Measurements from ENCODE around the gene INTS3.
A peak's percentile ranks its signal among the peaks of the same experiment; 100 is the strongest.
"Not testable (repeated sequence)": the region's sequence is repeated elsewhere in the genome, so short reads cannot be mapped to it uniquely, and the experiment has no call there.

INTS3 gene

GRCh38 chr1:153711026-153711425 lies 16.8 kb upstream of the INTS3 start:
- TF ChIP-seq, protein P1, sequence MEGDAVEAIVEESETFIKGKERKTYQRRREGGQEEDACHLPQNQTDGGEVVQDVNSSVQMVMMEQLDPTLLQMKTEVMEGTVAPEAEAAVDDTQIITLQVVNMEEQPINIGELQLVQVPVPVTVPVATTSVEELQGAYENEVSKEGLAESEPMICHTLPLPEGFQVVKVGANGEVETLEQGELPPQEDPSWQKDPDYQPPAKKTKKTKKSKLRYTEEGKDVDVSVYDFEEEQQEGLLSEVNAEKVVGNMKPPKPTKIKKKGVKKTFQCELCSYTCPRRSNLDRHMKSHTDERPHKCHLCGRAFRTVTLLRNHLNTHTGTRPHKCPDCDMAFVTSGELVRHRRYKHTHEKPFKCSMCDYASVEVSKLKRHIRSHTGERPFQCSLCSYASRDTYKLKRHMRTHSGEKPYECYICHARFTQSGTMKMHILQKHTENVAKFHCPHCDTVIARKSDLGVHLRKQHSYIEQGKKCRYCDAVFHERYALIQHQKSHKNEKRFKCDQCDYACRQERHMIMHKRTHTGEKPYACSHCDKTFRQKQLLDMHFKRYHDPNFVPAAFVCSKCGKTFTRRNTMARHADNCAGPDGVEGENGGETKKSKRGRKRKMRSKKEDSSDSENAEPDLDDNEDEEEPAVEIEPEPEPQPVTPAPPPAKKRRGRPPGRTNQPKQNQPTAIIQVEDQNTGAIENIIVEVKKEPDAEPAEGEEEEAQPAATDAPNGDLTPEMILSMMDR (conservative IDR thresholded peaks at IDR 0.05; ENCODE audit: low read depth, low read length): no peak
- no peak overlapping the region for H3K4me3 ChIP-seq (ENCODE audit: low read length)
- DNase-seq (ENCODE audit: low read depth): no peak

GRCh38 chr1:153716211-153716610 lies 11.6 kb upstream of the INTS3 start:
- H3K4me3 ChIP-seq (ENCODE audit: low read length); DNase-seq (ENCODE audit: low read depth): not testable (repeated sequence)

DNA sequence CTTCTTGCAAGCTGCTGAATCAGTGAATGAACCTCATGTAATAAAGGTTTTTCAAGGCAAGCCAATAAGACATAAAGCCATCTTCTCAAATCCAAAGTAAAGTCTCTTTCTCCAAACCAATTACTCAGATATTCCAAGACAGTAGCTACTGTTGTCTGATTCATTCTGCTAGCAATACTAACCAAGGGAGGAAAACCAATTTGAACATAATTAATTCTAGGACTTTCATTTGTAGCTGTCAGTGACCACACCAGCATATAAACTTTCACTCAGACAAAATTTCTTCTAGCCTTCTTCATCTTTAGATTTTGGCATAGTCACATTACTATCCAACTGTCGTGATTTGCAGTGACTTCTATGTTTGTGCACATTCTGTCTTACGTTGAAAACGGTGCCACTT lies 10.5 kb upstream of the INTS3 start:
- TF ChIP-seq, protein P1 (conservative IDR thresholded peaks at IDR 0.05; ENCODE audit: low read depth, low read length): no peak
- H3K4me3 ChIP-seq (ENCODE audit: low read length): no peak overlapping the region
- DNase-seq (ENCODE audit: low read depth): no peak

GRCh38 chr1:153723687-153724086 lies 4.2 kb upstream of the INTS3 start:
- TF ChIP-seq, protein P1 (conservative IDR thresholded peaks at IDR 0.05; ENCODE audit: low read depth, low read length): no peak
- no peak for DNase-seq (ENCODE audit: low read depth)

GRCh38 chr1:153724634-153725033 lies 3.2 kb upstream of the INTS3 start:
- not testable (repeated sequence) for H3K4me3 ChIP-seq (ENCODE audit: low read length); DNase-seq (ENCODE audit: low read depth)

More at GRCh38 chr1:153723687-153724086, 4.2 kb upstream of the INTS3 start:
- H3K4me3 ChIP-seq (ENCODE audit: low read length): no peak overlapping the region

- TF ChIP-seq, protein P1 (conservative IDR thresholded peaks at IDR 0.05; ENCODE audit: low read depth, low read length): no peak
- no peak for DNase-seq (ENCODE audit: low read depth)
These were observed 636 bp downstream of the INTS3 start for GRCh38 chr1:153728305-153729066.

DNA sequence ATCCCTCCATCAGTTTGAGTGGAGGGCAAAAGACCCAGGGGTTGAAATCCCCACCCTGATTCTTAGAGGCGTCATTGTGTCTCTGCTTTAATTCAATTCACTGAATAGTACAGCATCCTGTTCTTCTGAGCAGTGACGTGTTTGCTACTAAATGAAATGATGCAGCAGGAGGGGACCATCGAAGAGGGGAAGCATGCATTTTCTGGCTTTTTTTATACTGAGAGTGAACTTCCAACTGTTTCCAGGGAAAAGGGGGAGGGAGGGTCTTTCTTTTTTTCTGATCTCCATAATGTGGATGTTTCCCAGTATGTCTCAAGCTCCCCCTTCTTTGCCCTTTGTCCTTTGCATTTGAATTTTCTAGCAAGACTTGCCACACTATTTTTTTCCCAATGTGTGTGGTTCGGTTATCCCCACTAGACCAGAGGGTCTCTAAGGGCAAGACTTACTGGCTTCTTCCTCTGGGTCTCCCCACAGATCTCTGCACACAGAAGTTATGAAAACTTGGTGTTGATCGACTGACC lies 2.7 kb downstream of the INTS3 start:
- no peak overlapping the region for H3K4me3 ChIP-seq (ENCODE audit: low read length)
- TF ChIP-seq, protein P1 (conservative IDR thresholded peaks at IDR 0.05; ENCODE audit: low read depth, low read length): no peak

More at GRCh38 chr1:153728305-153729066, 636 bp downstream of the INTS3 start:
- H3K4me3 ChIP-seq (ENCODE audit: low read length): peak overlapping the region; percentile 94

GRCh38 chr1:153733970-153734369 lies 6.1 kb downstream of the INTS3 start:
- TF ChIP-seq, protein P1 (conservative IDR thresholded peaks at IDR 0.05; ENCODE audit: low read depth, low read length): no peak
- no peak for DNase-seq (ENCODE audit: low read depth)
- no peak overlapping the region for H3K4me3 ChIP-seq (ENCODE audit: low read length)

More for the DNA sequence above, 2.7 kb downstream of the INTS3 start:
- no peak for DNase-seq (ENCODE audit: low read depth)

Measured in retinal pigment epithelial cell (primary cell).